ENCODE data around the gene CENPV. TPM values are rescaled to one million over a fixed set of nuclear protein-coding genes. Genes with fewer than 3 reads are reported as not detected.

Gene CENPV
- total RNA-seq, 3 donors from 2014 or later = 26.9 to 91.5 (median 50.1) TPM

DNA sequence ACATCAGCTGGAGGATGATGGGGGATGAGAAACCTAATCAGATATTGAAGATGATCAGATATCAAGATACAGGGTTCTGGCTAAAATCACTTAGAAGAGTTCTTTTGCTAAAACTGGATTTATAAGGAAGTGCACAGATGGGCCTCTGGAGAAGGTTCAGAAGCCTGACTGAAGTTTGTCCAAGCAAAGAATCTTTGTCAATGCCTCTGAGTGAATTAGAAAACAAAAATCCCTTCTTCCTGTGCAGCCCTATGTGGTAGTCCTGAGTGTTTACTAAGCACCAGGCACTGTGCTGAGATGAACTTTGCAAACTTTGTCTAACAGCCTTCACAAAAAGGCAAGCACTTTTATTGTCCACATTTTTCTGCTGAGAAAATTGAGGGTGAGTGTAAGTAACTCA lies 11.4 kb upstream of the CENPV start:
- Histone ChIP-seq H3K4me1 (ENCODE audit: low read depth) (no peaks in the 10 kb centered on the region), H3K9me3 (no peaks in the 10 kb centered on the region), H3K4me3 (no peak overlapping the region), H3K36me3 (ENCODE audit: low read depth) (no peaks in the 10 kb centered on the region)
- ATAC-seq (no peak), DNase-seq (no peak)
- no peak for TF ChIP-seq CTCF (IDR thresholded peaks at IDR 0.05)
- intact Hi-C loops (cut with DNase I, micrococcal nuclease) = no loop called here

DNA sequence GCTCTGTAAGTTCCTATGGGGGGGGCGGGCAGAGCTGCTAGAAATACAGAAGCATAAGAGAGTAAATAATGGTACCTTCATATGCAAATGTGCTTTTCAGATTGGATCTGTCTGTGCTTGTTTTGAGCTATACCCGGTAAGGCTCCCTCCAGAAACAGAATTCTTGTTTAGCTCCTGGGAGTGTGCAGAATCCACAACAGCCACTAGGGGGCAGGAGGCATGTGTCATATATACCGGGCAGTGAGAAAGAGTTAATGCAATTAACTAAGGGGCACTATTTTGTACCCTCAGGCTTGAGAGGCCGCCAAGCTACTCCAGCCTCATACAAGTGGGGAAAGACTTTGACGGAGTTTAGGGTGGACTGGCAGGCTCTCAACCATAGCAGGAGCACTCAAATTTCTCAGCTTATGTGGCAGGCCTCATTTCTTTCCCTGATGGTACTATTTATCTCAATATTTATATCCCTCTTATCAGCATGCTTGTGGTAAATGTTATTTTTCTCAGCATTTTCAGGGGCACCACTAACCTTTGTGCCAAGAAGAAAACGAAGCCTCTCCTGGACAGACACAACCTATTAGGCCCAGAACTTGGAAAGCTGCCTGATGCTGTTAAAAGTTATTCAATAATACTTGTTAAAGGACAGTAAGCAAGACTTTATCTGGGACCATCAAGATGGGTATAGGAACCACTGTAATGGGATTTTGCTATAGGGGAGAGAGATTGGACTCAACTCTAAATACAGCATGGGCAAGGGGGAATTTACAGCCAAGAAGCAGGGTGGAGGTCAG lies 10.7 kb upstream of the CENPV start:
- ATAC-seq = peak; percentile 93
- peak in 2 of 3 donors; percentile 76 to 91 for DNase-seq
- Histone ChIP-seq H3K4me1 (ENCODE audit: low read depth) (no peaks in the 10 kb centered on the region), H3K9me3 (no peaks in the 10 kb centered on the region), H3K4me3 (no peak overlapping the region), H3K36me3 (ENCODE audit: low read depth) (no peaks in the 10 kb centered on the region)
- intact Hi-C loops (cut with DNase I, micrococcal nuclease) = no loop called here
- peak; percentile 90 for TF ChIP-seq CTCF (IDR thresholded peaks at IDR 0.05)

- H3K9me3 ChIP-seq = no peaks in the 10 kb centered on the region
- intact Hi-C loops (cut with DNase I, micrococcal nuclease) = no loop called here
- no peaks in the 10 kb centered on the region for H3K36me3 ChIP-seq (ENCODE audit: low read depth)
- H3K4me1 ChIP-seq (ENCODE audit: low read depth) = no peaks in the 10 kb centered on the region
- H3K4me3 ChIP-seq = no peak overlapping the region
- ATAC-seq (no peak), DNase-seq (no peak)
- TF ChIP-seq CTCF (IDR thresholded peaks at IDR 0.05) = no peak
Measured at GRCh38 chr17:16361874-16362273, 8.6 kb upstream of the CENPV start.

DNA sequence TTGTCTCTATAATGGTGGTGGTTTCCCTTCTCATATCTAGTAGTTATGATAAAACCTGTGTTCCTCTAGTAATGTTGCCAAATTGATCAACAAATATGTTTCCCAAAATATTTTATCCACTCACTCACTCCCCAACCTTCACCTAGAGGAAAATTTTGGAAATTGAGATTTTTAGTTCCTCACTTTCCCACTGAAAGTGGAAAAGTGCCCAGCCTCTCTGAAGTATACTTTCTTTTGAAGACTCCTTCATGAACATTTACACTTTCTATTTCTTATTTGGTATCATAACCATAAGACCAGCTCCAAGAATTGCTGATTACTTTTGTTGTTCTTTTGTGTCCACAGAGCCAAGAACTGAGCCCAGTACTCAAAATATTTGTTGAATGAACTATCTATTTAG lies 5.1 kb upstream of the CENPV start:
- TF ChIP-seq CTCF (IDR thresholded peaks at IDR 0.05) = no peak
- intact Hi-C loops (cut with DNase I, micrococcal nuclease) = no loop called here

GRCh38 chr17:16354585-16354984 lies 1.3 kb upstream of the CENPV start:
- DNase-seq = no peak
- intact Hi-C loops (cut with DNase I, micrococcal nuclease) = no loop called here
- no peak for ATAC-seq
- no peaks in the 10 kb centered on the region for H3K36me3 ChIP-seq (ENCODE audit: low read depth)
- TF ChIP-seq CTCF (IDR thresholded peaks at IDR 0.05) = no peak
- no peak overlapping the region for H3K4me3 ChIP-seq
- no peaks in the 10 kb centered on the region for H3K9me3 ChIP-seq
- H3K4me1 ChIP-seq (ENCODE audit: low read depth) = peaks cover 9% of the 10 kb centered on the region

More for the DNA sequence above, 5.1 kb upstream of the CENPV start:
- no peak overlapping the region for H3K4me3 ChIP-seq
- DNase-seq (no peak), ATAC-seq (no peak)
- H3K36me3 ChIP-seq (ENCODE audit: low read depth) = no peaks in the 10 kb centered on the region
- no peaks in the 10 kb centered on the region for H3K4me1 ChIP-seq (ENCODE audit: low read depth)
- no peaks in the 10 kb centered on the region for H3K9me3 ChIP-seq
